Mesothelial cell of epicardium (in vitro differentiated cells): ENCODE data around the gene HAUS5. TPM values are rescaled to one million over a fixed set of nuclear protein-coding genes. Genes with fewer than 3 reads are reported as not detected.

Source experiments
- DNase-seq, 2 experiments: peaks; one replicate each; pipeline ENCODE4 v3.0.0; 2021; ENCODE audit warnings: low spot score in 2 of 2; ENCODE audit not compliant: unreplicated experiment in 2 of 2
- H3K27ac Mint-ChIP-seq: 2 replicates; pipeline ENCODE4 v1.8.0; 2021; ENCODE audit warnings: mixed read lengths
- H3K27me3 Mint-ChIP-seq: 2 replicates; pipeline ENCODE4 v1.8.0; 2021; ENCODE audit warnings: low read depth, mixed read lengths
- H3K36me3 Mint-ChIP-seq: 2 replicates; pipeline ENCODE4 v1.8.0; 2021; ENCODE audit warnings: mixed read lengths
- H3K4me1 Mint-ChIP-seq: 2 replicates; pipeline ENCODE4 v1.8.0; 2021; ENCODE audit warnings: mixed read lengths
- H3K4me3 Mint-ChIP-seq: 2 replicates; pipeline ENCODE4 v1.8.0; 2021; ENCODE audit warnings: mild to moderate bottlenecking, moderate library complexity, mixed read lengths
- H3K9me3 Mint-ChIP-seq: 2 replicates; pipeline ENCODE4 v1.8.0; 2021; ENCODE audit warnings: mixed read lengths
- CTCF ChIP-seq: fragments of 200-600 bp; sonication (generic); IDR thresholded peaks from one replicate; pipeline ENCODE4 v1.5.0; 2021; ENCODE audit warnings: antibody characterized with exemption; ENCODE audit not compliant: unreplicated experiment
- total RNA-seq: library from RNA; stranded (reverse); gene quantifications from 3 replicates; pipeline ENCODE4 v1.2.1, GENCODE V29; 2021

The HAUS5 gene
- total RNA-seq, 1 donor from 2014 or later, result 28.7 TPM

- no peak for DNase-seq
- H3K4me1 Mint-ChIP-seq, result peaks cover 2% of the 10 kb centered on the region
These were observed 21.3 kb downstream of the HAUS5 start for GRCh38 chr19:35633727-35634440.

GRCh38 chr19:35636651-35637050 lies 24.1 kb downstream of the HAUS5 start:
- H3K4me3 Mint-ChIP-seq, result no peak overlapping the region
- peaks cover 30% of the 10 kb centered on the region for H3K36me3 Mint-ChIP-seq
- peaks cover 3% of the 10 kb centered on the region for H3K4me1 Mint-ChIP-seq
- no peak overlapping the region for H3K27ac Mint-ChIP-seq
- TF ChIP-seq CTCF, result no peak
- DNase-seq, result no peak
- no peaks in the 10 kb centered on the region for H3K27me3 Mint-ChIP-seq
- H3K9me3 Mint-ChIP-seq, result no peaks in the 10 kb centered on the region

More at GRCh38 chr19:35633727-35634440, 21.3 kb downstream of the HAUS5 start:
- Mint-ChIP-seq H3K27ac (no peak overlapping the region), H3K36me3 (peaks cover 36% of the 10 kb centered on the region), H3K4me3 (no peak overlapping the region), H3K9me3 (no peaks in the 10 kb centered on the region), H3K27me3 (peaks cover under 1% of the 10 kb centered on the region)
- TF ChIP-seq CTCF, result no peak

- no peak overlapping the region for H3K4me3 Mint-ChIP-seq
- TF ChIP-seq CTCF, result no peak
- no peaks in the 10 kb centered on the region for H3K9me3 Mint-ChIP-seq
- peaks cover 3% of the 10 kb centered on the region for H3K4me1 Mint-ChIP-seq
- no peak overlapping the region for H3K27ac Mint-ChIP-seq
- H3K27me3 Mint-ChIP-seq, result no peaks in the 10 kb centered on the region
- DNase-seq, result no peak
- H3K36me3 Mint-ChIP-seq, result peaks cover 25% of the 10 kb centered on the region
These were observed 24.6 kb downstream of the HAUS5 start for GRCh38 chr19:35637165-35637564.

- H3K27ac Mint-ChIP-seq, result no peak overlapping the region
- peaks cover 4% of the 10 kb centered on the region for H3K4me1 Mint-ChIP-seq
- no peak overlapping the region for H3K4me3 Mint-ChIP-seq
- no peaks in the 10 kb centered on the region for H3K27me3 Mint-ChIP-seq
- no peaks in the 10 kb centered on the region for H3K9me3 Mint-ChIP-seq
- DNase-seq, result no peak
- no peak for TF ChIP-seq CTCF
- H3K36me3 Mint-ChIP-seq, result peaks cover 18% of the 10 kb centered on the region
These were observed 26.7 kb downstream of the HAUS5 start for GRCh38 chr19:35639321-35639639.

GRCh38 chr19:35639863-35640262 lies 27.3 kb downstream of the HAUS5 start:
- DNase-seq, result no peak
- H3K4me3 Mint-ChIP-seq, result no peak overlapping the region
- no peaks in the 10 kb centered on the region for H3K9me3 Mint-ChIP-seq
- no peaks in the 10 kb centered on the region for H3K27me3 Mint-ChIP-seq
- H3K36me3 Mint-ChIP-seq, result peaks cover 18% of the 10 kb centered on the region
- no peak for TF ChIP-seq CTCF
- peaks cover 9% of the 10 kb centered on the region for H3K4me1 Mint-ChIP-seq
- no peak overlapping the region for H3K27ac Mint-ChIP-seq
